ENCODE data around the gene ANKRD28.

- TF ChIP-seq CTCF (conservative IDR thresholded peaks at IDR 0.05; ENCODE audit: low read depth, low read length) (no peak), EZH2 (IDR thresholded peaks at IDR 0.05; ENCODE audit: low read length, unreplicated experiment) (no peak), EZH2phosphoT487 (IDR thresholded peaks at IDR 0.05; ENCODE audit: borderline replicate concordance, low read length) (no peak)
Observed at GRCh38 chr3:15630646-15631350, 167.0 kb downstream of the ANKRD28 start.

All from PC-3 (cell line).